GM21381 (cell line): ENCODE results near the gene MYO3B.
"Not testable (repeated sequence)": the region's sequence is repeated elsewhere in the genome, so short reads cannot be mapped to it uniquely, and the experiment has no call there.

ENCODE experiments used
- ATAC-seq: cut with Tn5 transposase; IDR thresholded peaks from one replicate; pipeline ENCODE4 v1.9.1; 2021; ENCODE audit warnings: mild to moderate bottlenecking, moderate library complexity; ENCODE audit not compliant: unreplicated experiment

The MYO3B gene

GRCh38 chr2:170456914-170457313, 279.0 kb downstream of the MYO3B start:
- no peak for ATAC-seq

DNA sequence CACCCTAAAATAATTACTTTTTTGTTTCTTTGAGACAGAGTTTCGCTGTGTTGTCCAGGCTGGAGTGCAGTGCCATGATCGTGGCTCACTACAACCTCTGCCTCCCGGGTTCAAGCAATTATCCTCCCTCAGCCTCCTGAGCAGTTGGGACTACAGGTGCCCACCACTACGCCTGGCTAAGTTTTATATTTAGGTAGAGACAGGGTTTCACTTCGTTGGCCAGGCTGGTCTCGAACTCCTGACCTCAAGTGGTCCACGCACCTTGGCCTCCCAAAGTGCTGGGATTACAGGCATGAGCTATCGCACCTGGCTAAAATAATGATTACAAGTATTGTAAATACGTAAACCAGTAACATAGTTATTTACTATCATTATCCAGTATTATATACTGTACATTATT, 279.8 kb downstream of the MYO3B start:
- no peak for ATAC-seq

DNA sequence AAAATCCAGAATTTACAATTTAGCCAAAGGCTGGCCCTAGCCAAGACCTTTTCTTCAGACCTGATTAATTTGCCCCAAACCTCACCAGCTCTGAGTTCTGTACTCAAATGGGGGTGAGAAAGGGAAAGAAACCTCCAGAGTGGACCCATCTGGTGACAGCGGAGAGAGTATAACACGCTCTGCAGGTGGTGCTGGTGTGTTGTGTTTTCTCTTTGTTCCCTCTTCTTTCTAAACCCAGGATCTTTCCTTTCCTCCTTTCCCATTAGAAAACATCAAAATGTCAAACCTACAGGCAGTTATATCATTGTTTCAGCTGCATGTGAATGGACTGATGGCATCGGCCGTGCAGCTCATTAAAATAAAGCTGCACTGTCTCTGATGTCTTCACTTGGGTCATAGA, 283.9 kb downstream of the MYO3B start:
- no peak for ATAC-seq

- ATAC-seq, result no peak
These were observed 284.7 kb downstream of the MYO3B start for GRCh38 chr2:170462433-170463205.

DNA sequence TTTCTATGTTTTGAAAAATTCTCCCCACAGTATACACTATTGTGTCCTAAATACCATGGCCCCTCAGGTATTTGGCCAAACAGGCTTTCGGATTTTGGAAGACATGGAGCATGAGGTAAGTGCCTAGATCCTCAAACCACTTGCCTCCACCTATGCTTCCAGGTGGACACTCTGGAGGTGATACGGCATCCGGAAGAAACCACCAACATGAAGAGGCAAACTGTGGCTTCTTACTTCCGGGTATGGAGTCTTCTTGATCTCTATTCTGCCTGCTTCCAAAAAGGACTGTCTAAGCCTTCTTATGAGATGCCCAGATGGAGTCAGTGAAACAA, 285.2 kb downstream of the MYO3B start:
- no peak for ATAC-seq

DNA sequence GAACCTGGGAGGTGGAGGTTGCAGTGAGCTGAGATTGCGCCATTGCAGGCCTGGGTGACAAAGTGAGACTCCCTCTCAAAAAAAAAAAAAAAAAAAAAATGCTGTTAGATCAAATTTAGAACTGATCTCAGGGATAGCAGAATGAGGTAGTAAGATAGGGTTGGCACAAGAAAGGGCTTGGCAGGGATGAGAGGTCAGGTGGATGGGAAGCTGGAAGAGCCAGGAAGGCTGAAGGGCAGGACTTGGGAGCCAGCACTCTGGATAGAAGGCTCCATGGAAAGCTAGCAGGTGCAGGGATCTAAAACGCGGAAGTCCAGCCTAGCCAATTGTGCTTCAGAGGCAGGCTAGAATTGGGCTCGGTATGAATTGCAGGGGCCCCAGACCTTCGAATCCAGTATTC, 286.3 kb downstream of the MYO3B start:
- no peak for ATAC-seq

DNA sequence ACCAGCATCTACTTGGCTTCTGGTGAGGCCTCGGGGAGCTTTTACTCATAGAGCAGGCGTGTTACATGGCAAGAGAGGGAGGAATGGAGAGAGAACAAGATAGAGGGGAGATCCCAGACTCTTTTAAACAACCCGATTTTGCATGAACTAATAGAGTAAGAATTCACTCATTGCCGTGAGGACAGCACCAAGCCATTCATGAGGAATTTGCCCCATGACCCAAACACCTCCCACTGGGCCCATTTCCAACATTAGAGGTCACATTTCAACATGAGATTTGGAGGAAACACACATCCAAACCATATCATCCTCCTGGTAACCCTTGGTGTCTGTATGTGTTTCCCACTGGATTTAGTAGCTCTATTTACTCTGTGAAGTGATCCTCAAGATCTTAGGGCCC, 287.3 kb downstream of the MYO3B start:
- ATAC-seq, result no peak

- ATAC-seq, result no peak
These were observed 288.7 kb downstream of the MYO3B start for GRCh38 chr2:170466632-170467031.

DNA sequence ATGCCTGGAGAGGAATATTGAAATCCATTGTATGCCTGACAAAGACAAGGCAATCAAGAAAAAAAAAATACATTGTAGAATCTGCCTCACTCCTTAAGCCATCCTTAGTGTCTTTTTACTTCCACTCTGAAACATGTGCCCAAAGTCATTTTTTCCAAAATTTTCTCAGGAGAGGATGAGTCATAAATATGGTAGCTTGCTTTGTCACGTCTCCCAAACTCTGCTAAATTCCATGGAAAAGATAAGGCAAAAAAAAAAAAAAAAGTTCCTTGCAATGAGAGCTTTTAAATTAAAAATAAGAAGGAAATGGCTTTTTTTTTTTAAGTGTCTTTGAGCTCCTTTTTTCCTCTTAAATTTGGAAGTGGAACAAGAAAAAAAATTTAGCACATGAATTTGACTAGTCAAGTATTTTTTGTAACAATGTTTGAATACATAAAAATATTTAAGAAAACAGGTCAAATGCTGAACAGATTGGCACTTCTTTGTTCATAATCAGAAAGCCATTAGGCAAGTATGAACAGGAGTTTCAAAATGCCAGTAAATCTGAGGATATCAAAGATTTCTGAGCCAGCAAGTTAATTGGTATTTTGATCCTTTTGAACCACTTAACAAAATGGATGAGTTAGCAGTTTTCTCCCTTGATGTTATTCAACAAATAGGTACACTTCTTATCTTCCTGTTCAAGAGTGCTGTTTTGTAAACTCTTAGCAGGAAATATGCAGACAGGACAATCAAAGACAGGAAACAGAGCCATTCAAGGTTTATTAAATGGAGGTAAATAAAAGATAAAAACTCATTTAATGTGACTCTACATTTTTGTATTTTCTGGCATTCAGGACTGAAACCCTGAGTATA, 289.8 kb downstream of the MYO3B start:
- ATAC-seq, result no peak

DNA sequence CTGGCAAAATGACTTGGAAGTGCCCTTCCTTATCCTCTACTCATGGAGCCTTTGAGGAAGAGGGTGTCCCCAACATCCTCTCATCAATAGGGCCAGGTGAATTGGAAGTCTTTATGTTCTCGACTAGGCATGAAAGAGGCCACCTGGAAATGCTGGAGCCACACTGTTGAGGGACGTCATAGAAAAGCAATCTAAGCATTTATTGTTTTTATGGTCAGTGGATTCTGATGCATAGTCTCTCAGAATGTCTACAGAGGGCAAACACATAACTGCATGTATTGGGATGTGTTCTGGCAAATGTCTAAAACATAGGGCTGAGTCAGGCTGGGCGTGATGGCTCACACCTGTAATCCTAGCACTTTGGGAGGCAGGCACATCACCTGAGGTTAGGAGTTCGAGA, 290.6 kb downstream of the MYO3B start:
- no peak for ATAC-seq

- not testable (repeated sequence) for ATAC-seq
These were observed 294.6 kb downstream of the MYO3B start for GRCh38 chr2:170472498-170472897.

DNA sequence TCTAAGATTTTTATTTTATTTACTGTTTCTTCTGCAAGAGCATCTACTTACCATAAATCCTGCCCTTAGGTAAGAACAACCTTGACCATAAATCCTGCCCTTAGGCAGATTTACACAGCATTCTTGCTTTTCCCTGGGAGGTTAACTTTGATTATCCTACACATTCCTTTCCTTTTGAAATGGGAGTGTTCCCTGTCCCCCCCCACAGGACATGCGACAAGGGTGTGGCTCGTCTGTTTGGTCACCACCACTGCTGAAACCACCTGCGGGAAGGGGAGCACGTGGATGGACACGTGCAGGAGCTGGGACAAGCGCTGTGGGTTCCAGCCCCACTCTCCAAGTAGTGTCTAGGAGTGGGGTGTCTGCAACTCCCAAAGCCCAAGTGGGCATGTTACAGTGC, 297.9 kb downstream of the MYO3B start:
- ATAC-seq, result no peak

DNA sequence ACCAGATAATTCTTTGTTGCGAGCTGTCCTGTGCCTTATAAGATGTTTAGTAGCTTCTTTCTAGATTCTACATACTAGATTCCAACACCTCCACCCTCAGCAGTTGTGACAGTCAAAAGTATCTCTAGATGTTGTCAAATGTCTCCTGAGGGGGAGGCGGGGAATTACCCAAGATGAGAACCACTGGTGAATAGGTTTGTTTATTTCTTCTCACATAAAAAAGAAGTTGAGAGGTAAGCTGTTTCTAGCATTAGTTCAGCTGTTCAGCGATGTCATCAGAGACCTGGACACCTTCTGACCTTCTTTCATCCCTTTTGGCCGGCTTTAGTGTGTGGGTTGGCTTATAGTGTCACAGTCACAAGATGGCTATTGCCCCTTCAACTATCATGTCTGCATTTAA, 299.7 kb downstream of the MYO3B start:
- no peak for ATAC-seq

DNA sequence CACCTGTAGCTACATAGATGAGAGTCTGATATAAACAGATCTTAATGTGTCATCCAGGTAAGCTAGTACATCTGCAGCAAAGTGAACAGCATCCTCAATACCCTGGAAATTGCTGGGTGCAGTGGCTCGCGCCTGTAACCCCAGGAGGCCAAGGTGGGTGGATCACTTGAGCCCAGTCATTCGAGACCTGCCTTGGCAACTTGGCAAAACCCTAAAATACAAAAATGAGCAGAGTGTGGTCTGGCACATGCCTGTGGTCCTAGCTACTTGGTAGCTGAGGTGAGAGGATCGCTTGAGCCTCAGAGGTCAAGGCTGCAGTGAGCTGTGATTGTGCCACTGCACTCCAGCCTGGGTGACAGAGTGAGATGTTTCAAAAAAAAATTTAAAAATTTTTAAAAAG, 303.3 kb downstream of the MYO3B start:
- no peak for ATAC-seq

DNA sequence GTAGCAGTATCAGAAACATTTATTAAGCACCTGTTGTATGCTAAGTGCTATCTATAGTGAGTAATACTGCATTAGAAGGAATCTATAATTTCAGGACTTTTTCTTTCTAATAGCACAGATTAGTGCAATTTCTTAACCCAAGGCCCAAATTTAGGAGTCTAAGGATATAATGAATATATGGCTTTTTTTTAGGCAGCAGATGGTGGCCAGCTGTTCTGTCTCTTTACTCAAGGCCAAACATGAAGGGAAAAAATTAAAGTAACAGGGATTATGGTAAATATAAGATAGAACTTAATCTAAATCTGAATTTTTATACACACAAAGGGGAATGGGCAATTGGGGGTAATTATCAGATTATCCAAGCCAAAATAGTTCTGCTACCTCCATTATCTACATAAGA, 306.6 kb downstream of the MYO3B start:
- no peak for ATAC-seq

DNA sequence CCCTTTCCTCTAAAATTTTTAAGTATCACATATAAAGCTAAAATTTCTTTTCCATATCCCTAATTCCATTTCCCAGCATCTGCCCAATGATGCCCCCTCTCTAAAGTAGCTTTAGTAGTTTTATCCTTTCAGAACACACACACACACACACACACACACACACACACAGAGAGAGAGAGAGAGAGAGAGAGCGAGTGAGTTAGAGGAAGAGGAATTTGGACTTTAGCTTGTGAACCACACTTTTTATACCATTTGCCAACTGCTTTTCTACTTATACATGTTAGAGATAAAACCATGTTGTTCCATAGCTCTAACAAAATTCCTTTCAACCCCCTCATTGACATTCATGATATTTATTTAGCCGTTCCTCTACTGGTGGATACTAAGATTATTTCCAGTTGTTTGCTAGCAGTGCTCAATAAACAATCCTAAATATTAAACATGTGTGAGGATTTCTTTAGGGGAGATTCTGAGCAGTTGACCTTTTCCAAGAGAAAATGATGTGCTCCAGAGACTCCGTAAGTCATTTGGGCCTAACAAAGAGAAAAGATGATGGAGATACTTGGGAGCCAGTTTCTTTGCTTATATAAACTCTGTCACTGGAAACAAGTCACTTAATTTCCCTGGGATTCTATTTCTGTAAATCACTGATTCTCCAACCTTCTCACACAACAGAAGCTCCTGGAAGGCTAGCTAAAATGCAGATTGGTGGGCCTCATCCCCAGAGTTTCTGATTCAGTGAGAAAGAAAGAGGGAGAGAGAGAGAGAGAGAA, 307.5 kb downstream of the MYO3B start:
- ATAC-seq, result no peak

GRCh38 chr2:170486730-170487129, 308.8 kb downstream of the MYO3B start:
- ATAC-seq, result no peak

DNA sequence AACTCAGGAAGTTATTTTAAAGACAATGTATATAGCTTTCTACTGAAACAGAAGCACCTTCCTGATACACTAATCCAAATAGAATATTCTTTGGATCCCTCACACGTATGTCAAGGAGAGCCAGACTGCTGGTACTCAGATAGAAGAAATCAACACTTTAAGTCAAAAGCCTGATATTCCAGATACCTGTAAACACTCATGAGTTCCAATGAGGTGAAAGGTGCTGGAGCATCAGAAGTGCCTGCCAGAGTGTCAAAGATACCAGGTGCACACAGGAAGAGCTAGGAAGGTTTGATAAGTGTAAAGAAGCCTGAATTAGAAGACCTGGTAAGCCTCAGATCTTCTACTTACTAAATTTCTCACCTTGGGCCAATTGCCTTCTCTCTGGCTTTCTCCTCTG, 310.9 kb downstream of the MYO3B start:
- no peak for ATAC-seq

- ATAC-seq, result no peak
These were observed 314.1 kb downstream of the MYO3B start for GRCh38 chr2:170492010-170492409.

DNA sequence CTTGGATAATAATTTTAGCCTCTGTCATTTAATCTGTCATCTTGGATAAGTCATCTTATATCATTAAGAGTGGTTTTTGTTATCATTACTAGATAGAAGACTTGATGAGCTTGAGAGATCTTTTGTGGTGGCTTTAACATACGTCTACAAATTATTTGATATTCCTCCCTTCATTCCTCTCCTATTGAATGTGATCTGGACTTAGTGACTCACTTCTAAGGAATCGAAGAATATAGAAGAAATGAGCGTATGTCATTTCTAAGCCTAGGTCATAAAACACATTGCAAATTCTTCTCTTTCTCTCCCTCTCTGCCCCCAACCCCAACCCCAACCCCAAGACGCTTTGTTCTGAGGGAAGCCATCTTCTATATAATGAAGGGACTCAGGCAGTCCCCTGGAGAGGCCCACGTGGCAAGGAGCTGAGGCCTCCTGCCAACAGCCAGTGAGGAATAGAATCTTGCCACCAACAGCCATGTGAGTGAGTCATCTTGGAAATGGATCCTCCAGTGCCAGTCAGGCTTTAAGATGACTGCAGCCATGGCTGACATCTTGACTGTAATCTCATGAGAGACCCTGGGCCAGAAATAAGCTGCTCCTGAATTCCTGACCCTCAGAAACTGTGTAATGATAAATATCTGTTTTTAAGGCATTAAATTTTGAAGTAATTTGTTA, 315.6 kb downstream of the MYO3B start:
- ATAC-seq, result no peak

DNA sequence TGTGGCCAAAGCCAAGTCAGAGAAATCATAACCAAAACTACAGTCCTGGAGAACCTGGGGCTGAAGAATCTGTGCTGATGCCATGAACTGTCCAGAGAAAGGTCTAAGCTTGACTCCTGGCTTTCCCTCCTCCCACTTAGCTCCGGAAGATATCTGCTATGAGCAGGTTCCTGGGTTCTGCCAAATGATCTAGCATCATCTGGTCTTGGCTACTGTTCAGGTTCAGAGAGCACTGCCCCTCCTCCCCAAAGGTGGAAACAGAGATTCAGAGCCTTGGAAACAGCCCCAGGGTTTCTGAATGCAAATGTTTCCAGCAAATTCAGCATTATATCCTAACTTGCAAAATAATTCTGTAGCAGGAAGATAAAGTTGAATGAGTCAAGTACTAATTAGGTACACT, 317.9 kb downstream of the MYO3B start:
- ATAC-seq, result no peak
